CD14-positive monocyte (primary cell): ENCODE measurements around the gene PIEZO2. TPM values are rescaled to one million over a fixed set of nuclear protein-coding genes. Genes with fewer than 3 reads are reported as not detected.

ENCODE experiments used
- DNase-seq, 3 donors: peaks; one replicate each; pipeline ENCODE4 v3.0.0-alpha.2; 2011 to 2022
- H2AFZ ChIP-seq: 2 replicates; pipeline ENCODE4 v1.6.0; 2012; ENCODE audit warnings: mild to moderate bottlenecking, low read depth, low read length, inconsistent platforms; ENCODE audit not compliant: insufficient read depth, poor library complexity, severe bottlenecking
- H3K27ac ChIP-seq, 2 donors: 1 replicate in 1 of 2; 2 replicates in 1 of 2; pipeline ENCODE4 v1.5.1; 2012 to 2013; ENCODE audit warnings: low read length in 2 of 2, control low read depth in 1 of 2, inconsistent platforms in 1 of 2, low read depth in 1 of 2, mild to moderate bottlenecking in 1 of 2
- H3K27me3 ChIP-seq, 2 donors: one replicate each; pipeline versions ENCODE4 v1.6.0 to v1.6.1; 2011 to 2013; ENCODE audit warnings: low read length in 2 of 2; ENCODE audit not compliant: control insufficient read depth in 2 of 2, insufficient read depth in 2 of 2
- H3K36me3 ChIP-seq, 2 donors: replicated peaks in 1 of 2; 1 replicate in 1 of 2; 2 replicates in 1 of 2; pipeline versions ENCODE4 v1.5.1 to v1.6.1; 2012 to 2013; ENCODE audit warnings: low read length in 2 of 2, control low read depth in 1 of 2, inconsistent platforms in 1 of 2, mild to moderate bottlenecking in 1 of 2; ENCODE audit not compliant: insufficient read depth in 2 of 2, control insufficient read depth in 1 of 2
- H3K4me1 ChIP-seq, 2 donors: 1 replicate in 1 of 2; 2 replicates in 1 of 2; pipeline versions ENCODE4 v1.5.1 to v1.6.1; 2012 to 2013; ENCODE audit warnings: low read length in 2 of 2, control low read depth in 1 of 2, inconsistent platforms in 1 of 2, mild to moderate bottlenecking in 1 of 2, moderate library complexity in 1 of 2; ENCODE audit not compliant: insufficient read depth in 2 of 2, control insufficient read depth in 1 of 2
- H3K4me2 ChIP-seq: replicated peaks from 2 replicates; pipeline ENCODE3; 2012; ENCODE audit warnings: low read length, moderate library complexity, mild to moderate bottlenecking; ENCODE audit not compliant: poor library complexity, severe bottlenecking; ENCODE audit errors: extremely low read depth
- H3K4me3 ChIP-seq, 3 experiments: fragments of 200-600 bp in 1 of 3; sonication (generic) in 1 of 3; replicated peaks in 1 of 3; 1 replicate in 2 of 3; 2 replicates in 1 of 3; pipeline ENCODE4 v1.5.1; 2011 to 2013; ENCODE audit warnings: low read length in 3 of 3, mild to moderate bottlenecking in 3 of 3, control low read depth in 2 of 3, low read depth in 2 of 3, inconsistent platforms in 1 of 3, moderate library complexity in 1 of 3
- H3K79me2 ChIP-seq: 2 replicates; pipeline ENCODE4 v1.6.0; 2012; ENCODE audit warnings: mild to moderate bottlenecking, control low read depth, inconsistent platforms, low read length, moderate library complexity; ENCODE audit not compliant: insufficient read depth
- H3K9ac ChIP-seq: 2 replicates; pipeline ENCODE4 v1.6.0; 2017; ENCODE audit warnings: low read length, mild to moderate bottlenecking; ENCODE audit not compliant: insufficient read depth, poor library complexity, severe bottlenecking
- H3K9me3 ChIP-seq, 2 donors: replicated peaks in 1 of 2; 1 replicate in 1 of 2; 2 replicates in 1 of 2; pipeline versions ENCODE4 v1.5.1 to v1.6.1; 2012 to 2013; ENCODE audit warnings: low read length in 2 of 2, control low read depth in 1 of 2; ENCODE audit not compliant: control insufficient read depth in 1 of 2, insufficient read depth in 1 of 2
- H4K20me1 ChIP-seq: 2 replicates; pipeline ENCODE4 v1.6.0; 2012; ENCODE audit warnings: mild to moderate bottlenecking, low read length, control low read depth, moderate library complexity; ENCODE audit not compliant: insufficient read depth
- H3K27ac Mint-ChIP-seq, 7 donors: one replicate each; pipeline ENCODE4 v1.8.0; 2020; ENCODE audit warnings: mild to moderate bottlenecking in 7 of 7, mixed read lengths in 7 of 7, moderate library complexity in 6 of 7, inconsistent platforms in 2 of 7
- H3K27me3 Mint-ChIP-seq, 3 donors: one replicate each; pipeline ENCODE4 v1.8.0; 2021 to 2022; ENCODE audit warnings: low read depth in 3 of 3, mild to moderate bottlenecking in 3 of 3, mixed read lengths in 3 of 3, moderate library complexity in 3 of 3, inconsistent platforms in 1 of 3
- H3K36me3 Mint-ChIP-seq, 2 donors: one replicate each; pipeline ENCODE4 v1.8.0; 2020; ENCODE audit warnings: mixed read lengths in 2 of 2, inconsistent platforms in 1 of 2, mild to moderate bottlenecking in 1 of 2
- H3K4me1 Mint-ChIP-seq: one replicate; pipeline ENCODE4 v1.8.0; 2020; ENCODE audit warnings: mild to moderate bottlenecking, mixed read lengths
- H3K4me3 Mint-ChIP-seq, 2 donors: one replicate each; pipeline ENCODE4 v1.8.0; 2020; ENCODE audit warnings: mild to moderate bottlenecking in 2 of 2, mixed read lengths in 2 of 2, moderate library complexity in 1 of 2
- H3K9me3 Mint-ChIP-seq, 7 donors: one replicate each; pipeline ENCODE4 v1.8.0; 2020 to 2022; ENCODE audit warnings: mixed read lengths in 7 of 7, mild to moderate bottlenecking in 6 of 7, moderate library complexity in 6 of 7, inconsistent platforms in 2 of 7
- CTCF ChIP-seq: fragments of 200-600 bp; IDR thresholded peaks from one replicate; pipeline ENCODE4 v1.8.0; 2022; ENCODE audit warnings: antibody characterized with exemption, mild to moderate bottlenecking
- WGBS: methylation state at CpG from one replicate; pipeline ENCODE4 v1.1.5; 2013; ENCODE audit warnings: missing lambda C conversion rate; ENCODE audit not compliant: insufficient coverage; 5-methylcytosine and 5-hydroxymethylcytosine counted together
- intact Hi-C, 2 donors: fragments of 100-400 bp; cut with micrococcal nuclease; formaldehyde crosslinking; loops; one replicate each; pipeline versions ENCODE4 v1.15.0 to v1.15.1; 2023
- polyA plus RNA-seq, 3 donors: library from polyadenylated mRNA; depleted of rRNA in 1 of 3; unstranded in 2 of 3; stranded (reverse) in 1 of 3; fragments of 300-500 nt in 2 of 3; fragments of >200 nt in 1 of 3; fragmentation: Illumina TruSeq in 2 of 3; gene quantifications; 1 replicate in 2 of 3; 2 replicates in 1 of 3; pipeline ENCODE4 v1.2.3, GENCODE V29; 2012 to 2021

PIEZO2 gene
- polyA plus RNA-seq, 3 donors = not detected

DNA sequence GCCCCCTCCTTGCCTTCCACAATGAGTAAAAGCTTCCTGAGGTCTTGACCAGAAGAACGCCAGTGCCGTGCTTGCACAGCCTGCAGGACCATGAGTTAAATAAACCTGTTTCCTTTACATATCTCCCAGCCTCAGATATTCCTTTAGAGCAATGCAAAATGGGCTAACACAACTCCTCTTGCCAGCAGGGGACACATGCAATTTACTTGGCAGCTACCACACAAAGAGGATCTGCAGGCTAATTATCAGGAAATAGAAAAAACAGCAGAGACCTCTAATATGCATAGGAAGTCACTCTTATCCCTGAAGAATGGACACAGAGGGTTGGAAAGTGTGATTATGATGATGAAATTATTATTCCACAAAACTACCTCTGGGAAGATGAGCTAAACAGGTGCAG is 114.0 kb downstream of the PIEZO2 start:
- Histone ChIP-seq H3K36me3 (no peaks in the 10 kb centered on the region), H3K27ac (no peak overlapping the region), H3K79me2 (no peaks in the 10 kb centered on the region), H3K27me3 (no peaks in the 10 kb centered on the region), H3K9me3 (no peaks in the 10 kb centered on the region), H3K4me2 (no peak overlapping the region), H3K4me1 (no peaks in the 10 kb centered on the region), H3K4me3 (no peak overlapping the region), H3K9ac (no peak overlapping the region), H4K20me1 (no peaks in the 10 kb centered on the region), H2AFZ (no peak overlapping the region)
- peaks cover 10% of the 10 kb centered on the region for H3K4me1 Mint-ChIP-seq
- DNase-seq = no peak
- intact Hi-C loops = loop anchor here in 1 of 2 donors (10.0 kb wide), 1 partner anchor 471 kb away; no protein-coding TSS in a partner anchor
- H3K27ac Mint-ChIP-seq = no peak overlapping the region
- TF ChIP-seq CTCF = no peak
- no peaks in the 10 kb centered on the region for H3K36me3 Mint-ChIP-seq
- H3K9me3 Mint-ChIP-seq = no peaks in the 10 kb centered on the region
- H3K4me3 Mint-ChIP-seq = no peak overlapping the region
- WGBS = 86% methylated on average over 2 of the region's 2 CpGs
- peaks cover 0 to 4% (median 2%) of the 10 kb centered on the region in 3 donors for H3K27me3 Mint-ChIP-seq

GRCh38 chr18:11034884-11035283 is 114.5 kb downstream of the PIEZO2 start:
- H3K4me1 Mint-ChIP-seq = peaks cover 10% of the 10 kb centered on the region
- no peak for TF ChIP-seq CTCF
- H4K20me1 ChIP-seq = no peaks in the 10 kb centered on the region
- no peaks in the 10 kb centered on the region for H3K4me1 ChIP-seq
- H2AFZ ChIP-seq = no peak overlapping the region
- no peak overlapping the region for H3K4me3 ChIP-seq
- WGBS = 0% methylated on average over 1 of the region's 4 CpGs
- H3K9me3 ChIP-seq = no peaks in the 10 kb centered on the region
- no peak overlapping the region for H3K27ac Mint-ChIP-seq
- no peaks in the 10 kb centered on the region for H3K9me3 Mint-ChIP-seq
- H3K27me3 Mint-ChIP-seq = peaks cover 0 to 4% (median 2%) of the 10 kb centered on the region in 3 donors
- no peaks in the 10 kb centered on the region for H3K36me3 Mint-ChIP-seq
- no peak overlapping the region for H3K4me3 Mint-ChIP-seq
- H3K36me3 ChIP-seq = no peaks in the 10 kb centered on the region
- H3K27me3 ChIP-seq = no peaks in the 10 kb centered on the region
- H3K27ac ChIP-seq = no peak overlapping the region
- peak in 1 of 3 donors; percentile 6 for DNase-seq
- no peaks in the 10 kb centered on the region for H3K79me2 ChIP-seq
- no peak overlapping the region for H3K4me2 ChIP-seq
- no peak overlapping the region for H3K9ac ChIP-seq
- intact Hi-C loops = loop anchor here in 1 of 2 donors (10.0 kb wide), 1 partner anchor 470 kb away; no protein-coding TSS in a partner anchor
